PFSK-1 (cell line): ENCODE data around the gene MED27.

Experiments used
- FOXP2 ChIP-seq: optimal IDR thresholded peaks from 2 replicates; pipeline ENCODE3; 2011; ENCODE audit warnings: borderline replicate concordance, control low read depth, inconsistent platforms; ENCODE audit not compliant: insufficient read depth; ENCODE audit errors: extremely low read length, extremely low read depth
- POLR2AphosphoS5 ChIP-seq: IDR thresholded peaks from 2 replicates; pipeline ENCODE4 v1.6.1; 2012; ENCODE audit warnings: low read depth, mild to moderate bottlenecking, control low read depth, low read length, moderate library complexity
- REST ChIP-seq, 2 experiments: IDR thresholded peaks; 2 replicates each; pipeline versions ENCODE4 v1.6.1 to v1.8.0; 2011 to 2012; ENCODE audit warnings: low read depth in 2 of 2, low read length in 2 of 2, control low read depth in 1 of 2, inconsistent platforms in 1 of 2, mild to moderate bottlenecking in 1 of 2, moderate library complexity in 1 of 2; ENCODE audit not compliant: insufficient read depth in 1 of 2
- SIN3A ChIP-seq: IDR thresholded peaks from 2 replicates; pipeline ENCODE4 v1.6.1; 2012; ENCODE audit warnings: mild to moderate bottlenecking, low read length, moderate library complexity, borderline replicate concordance; ENCODE audit not compliant: insufficient read depth
- TAF1 ChIP-seq: IDR thresholded peaks from 2 replicates; pipeline ENCODE4 v1.6.1; 2012; ENCODE audit warnings: low read length, control low read depth, borderline replicate concordance; ENCODE audit not compliant: insufficient read depth

The MED27 gene

GRCh38 chr9:131885144-131885609 lies 194.5 kb downstream of the MED27 start:
- TF ChIP-seq FOXP2 (no peak), TAF1 (no peak), POLR2AphosphoS5 (no peak), REST (IDR thresholded peaks at IDR 0.05; ENCODE audit: insufficient read depth in 1 of 2, low read depth in 2 of 2, low read length in 2 of 2) (no peak), SIN3A (no peak)

DNA sequence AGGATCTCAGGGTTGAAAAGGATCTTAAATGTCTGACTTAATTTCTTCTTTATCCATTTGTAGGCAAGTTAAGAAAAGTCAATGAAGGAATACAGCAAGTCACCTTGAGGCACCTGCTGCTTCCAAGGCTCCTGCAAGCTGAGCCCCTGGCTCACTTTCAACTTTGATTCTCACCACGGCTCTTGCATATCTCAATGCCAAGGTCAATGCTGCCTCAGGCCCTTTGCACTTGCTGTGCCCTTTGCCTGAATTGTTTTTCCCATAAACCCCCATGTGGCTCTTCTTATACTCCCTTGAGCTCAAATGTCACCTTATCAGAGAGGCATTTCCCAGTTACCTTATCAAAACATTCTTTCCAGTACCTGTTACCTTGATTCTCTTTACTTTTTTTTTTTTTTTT lies 195.4 kb downstream of the MED27 start:
- TF ChIP-seq POLR2AphosphoS5: no peak
- TF ChIP-seq REST (IDR thresholded peaks at IDR 0.05; ENCODE audit: insufficient read depth in 1 of 2, low read depth in 2 of 2, low read length in 2 of 2): no peak
- TF ChIP-seq FOXP2: no peak
- no peak for TF ChIP-seq TAF1
- TF ChIP-seq SIN3A: no peak

- TF ChIP-seq POLR2AphosphoS5 (no peak), SIN3A (no peak), FOXP2 (no peak), REST (IDR thresholded peaks at IDR 0.05; ENCODE audit: insufficient read depth in 1 of 2, low read depth in 2 of 2, low read length in 2 of 2) (no peak), TAF1 (no peak)
Observed at GRCh38 chr9:131880833-131881583, 198.7 kb downstream of the MED27 start.

DNA sequence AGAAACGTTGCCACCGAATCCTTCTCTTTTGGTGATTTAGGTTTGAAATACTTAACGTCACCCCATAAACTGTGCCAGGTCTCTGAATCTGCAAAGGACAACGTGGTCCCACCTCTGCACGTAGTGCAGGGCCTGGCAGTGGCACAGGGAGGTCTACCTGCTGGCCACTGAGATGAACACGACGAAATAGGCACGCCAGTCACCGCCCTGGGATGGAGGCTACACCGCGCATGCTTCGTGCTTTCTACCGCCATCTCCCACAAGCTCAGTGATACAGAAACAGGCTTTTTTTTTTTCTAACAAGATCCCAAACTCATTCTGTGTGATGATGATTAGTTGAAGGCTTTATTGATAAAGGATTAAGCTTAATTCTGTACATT lies 199.8 kb downstream of the MED27 start:
- no peak for TF ChIP-seq REST (IDR thresholded peaks at IDR 0.05; ENCODE audit: insufficient read depth in 1 of 2, low read depth in 2 of 2, low read length in 2 of 2)
- no peak for TF ChIP-seq TAF1
- TF ChIP-seq POLR2AphosphoS5: no peak
- TF ChIP-seq FOXP2: no peak
- no peak for TF ChIP-seq SIN3A
